Measurements from ENCODE around the gene ZSCAN1.
"Not testable (repeated sequence)": the region's sequence is repeated elsewhere in the genome, so short reads cannot be mapped to it uniquely, and the experiment has no call there.

The ZSCAN1 gene

GRCh38 chr19:58033741-58034476, at the start of gene ZSCAN1:
ZSCAN1 (plus strand) TSS chr19:58034025; CDS start chr19:58037837, 3,812 bp downstream.
- DNase-seq (ENCODE audit: insufficient read length, low spot score) (peak; percentile 75), FAIRE-seq (peak; percentile 76)

GRCh38 chr19:57992841-57993240, 41.0 kb upstream of the ZSCAN1 start:
- DNase-seq (ENCODE audit: insufficient read length, low spot score) (no peak), FAIRE-seq (no peak)

- FAIRE-seq (no peak), DNase-seq (ENCODE audit: insufficient read length, low spot score) (no peak)
Measured at GRCh38 chr19:58000677-58001076, 33.1 kb upstream of the ZSCAN1 start.

- DNase-seq (ENCODE audit: insufficient read length, low spot score) (no peak), FAIRE-seq (no peak)
Measured at GRCh38 chr19:58001895-58002369, 31.9 kb upstream of the ZSCAN1 start.

- DNase-seq (ENCODE audit: insufficient read length, low spot score): peak; percentile 89
- FAIRE-seq: peak; percentile 90
Measured at GRCh38 chr19:58002384-58003173, 31.2 kb upstream of the ZSCAN1 start, which contains the start of gene ZNF606. ZNF606 (minus strand) TSS chr19:58002820; CDS start chr19:58001319, 1,501 bp downstream.

GRCh38 chr19:58003174-58003828, 30.5 kb upstream of the ZSCAN1 start:
- DNase-seq (ENCODE audit: insufficient read length, low spot score) (no peak), FAIRE-seq (no peak)

- FAIRE-seq: no peak
- no peak for DNase-seq (ENCODE audit: insufficient read length, low spot score)
Measured at GRCh38 chr19:58007285-58007684, 26.5 kb upstream of the ZSCAN1 start.

- DNase-seq (ENCODE audit: insufficient read length, low spot score): not testable (repeated sequence)
Measured at GRCh38 chr19:58008877-58009276, 24.9 kb upstream of the ZSCAN1 start.

GRCh38 chr19:58009301-58009665, 24.5 kb upstream of the ZSCAN1 start:
- DNase-seq (ENCODE audit: insufficient read length, low spot score): no peak
- FAIRE-seq: no peak

More at GRCh38 chr19:58008877-58009276, 24.9 kb upstream of the ZSCAN1 start:
- FAIRE-seq: not testable (repeated sequence)

- peak; percentile 30 for DNase-seq (ENCODE audit: insufficient read length, low spot score)
- no peak for FAIRE-seq
Measured at GRCh38 chr19:58009666-58010301, 24.0 kb upstream of the ZSCAN1 start.

- FAIRE-seq (no peak), DNase-seq (ENCODE audit: insufficient read length, low spot score) (no peak)
Measured at GRCh38 chr19:58010507-58010906, 23.3 kb upstream of the ZSCAN1 start.

GRCh38 chr19:58014141-58014540, 19.7 kb upstream of the ZSCAN1 start:
- DNase-seq (ENCODE audit: insufficient read length, low spot score): no peak
- no peak for FAIRE-seq

GRCh38 chr19:58020129-58020528, 13.7 kb upstream of the ZSCAN1 start:
- DNase-seq (ENCODE audit: insufficient read length, low spot score) (no peak), FAIRE-seq (no peak)

- DNase-seq (ENCODE audit: insufficient read length, low spot score): peak; percentile 63
- peak; percentile 31 for FAIRE-seq
Measured at GRCh38 chr19:58021541-58022282, 12.1 kb upstream of the ZSCAN1 start.

GRCh38 chr19:58022283-58022660, 11.6 kb upstream of the ZSCAN1 start:
- no peak for DNase-seq (ENCODE audit: insufficient read length, low spot score)
- FAIRE-seq: no peak

- DNase-seq (ENCODE audit: insufficient read length, low spot score) (no peak), FAIRE-seq (no peak)
Measured at GRCh38 chr19:58024661-58025060, 9.2 kb upstream of the ZSCAN1 start.

GRCh38 chr19:58034477-58034793, 610 bp downstream of the ZSCAN1 start:
- FAIRE-seq (no peak), DNase-seq (ENCODE audit: insufficient read length, low spot score) (no peak)

GRCh38 chr19:58035863-58036262, 2.0 kb downstream of the ZSCAN1 start:
- FAIRE-seq (peak; percentile 78), DNase-seq (ENCODE audit: insufficient read length, low spot score) (no peak)

- FAIRE-seq (no peak), DNase-seq (ENCODE audit: insufficient read length, low spot score) (no peak)
Measured at GRCh38 chr19:58037927-58038687, 4.3 kb downstream of the ZSCAN1 start.
